Measurements from ENCODE around the gene SPDYA.

DNA sequence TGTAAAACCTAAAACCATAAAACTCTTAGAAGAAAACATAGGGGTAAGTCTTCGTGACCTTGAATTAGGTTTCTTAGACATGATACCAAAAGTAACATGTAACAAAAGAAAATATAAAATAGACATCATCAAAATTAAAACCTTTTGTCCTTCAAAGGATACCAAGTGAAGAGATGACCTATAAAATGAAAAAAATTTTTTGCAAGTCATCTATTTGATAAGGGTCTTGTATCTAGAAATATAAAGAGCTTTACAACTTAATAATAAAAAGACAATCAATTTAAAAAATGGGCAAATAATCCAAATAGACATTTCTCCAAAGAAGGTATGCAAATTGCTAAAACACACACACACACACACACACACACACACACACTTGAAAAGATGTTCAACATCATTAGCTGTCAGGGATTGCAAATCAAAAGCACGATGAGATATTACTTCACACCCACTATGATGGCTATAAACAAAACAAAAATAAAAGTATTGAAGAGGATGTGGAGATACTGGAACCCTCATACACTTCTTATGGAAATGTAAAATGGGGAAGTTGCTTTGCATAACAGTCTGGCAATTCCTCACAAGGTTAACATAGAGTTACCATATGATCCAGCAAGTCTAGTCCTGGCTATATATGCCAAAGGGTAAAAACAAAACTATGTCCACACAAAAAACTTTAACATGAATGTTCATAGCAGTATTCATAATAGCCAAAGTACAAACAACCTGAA is 23.3 kb downstream of the SPDYA start:
- TF ChIP-seq POLR2A (IDR thresholded peaks at IDR 0.05) = no peak
- TF ChIP-seq, protein P1, sequence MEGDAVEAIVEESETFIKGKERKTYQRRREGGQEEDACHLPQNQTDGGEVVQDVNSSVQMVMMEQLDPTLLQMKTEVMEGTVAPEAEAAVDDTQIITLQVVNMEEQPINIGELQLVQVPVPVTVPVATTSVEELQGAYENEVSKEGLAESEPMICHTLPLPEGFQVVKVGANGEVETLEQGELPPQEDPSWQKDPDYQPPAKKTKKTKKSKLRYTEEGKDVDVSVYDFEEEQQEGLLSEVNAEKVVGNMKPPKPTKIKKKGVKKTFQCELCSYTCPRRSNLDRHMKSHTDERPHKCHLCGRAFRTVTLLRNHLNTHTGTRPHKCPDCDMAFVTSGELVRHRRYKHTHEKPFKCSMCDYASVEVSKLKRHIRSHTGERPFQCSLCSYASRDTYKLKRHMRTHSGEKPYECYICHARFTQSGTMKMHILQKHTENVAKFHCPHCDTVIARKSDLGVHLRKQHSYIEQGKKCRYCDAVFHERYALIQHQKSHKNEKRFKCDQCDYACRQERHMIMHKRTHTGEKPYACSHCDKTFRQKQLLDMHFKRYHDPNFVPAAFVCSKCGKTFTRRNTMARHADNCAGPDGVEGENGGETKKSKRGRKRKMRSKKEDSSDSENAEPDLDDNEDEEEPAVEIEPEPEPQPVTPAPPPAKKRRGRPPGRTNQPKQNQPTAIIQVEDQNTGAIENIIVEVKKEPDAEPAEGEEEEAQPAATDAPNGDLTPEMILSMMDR (IDR thresholded peaks at IDR 0.05) = no peak
